RCC 7860 (cell line): ENCODE data around the gene RNLS.

Experiments used
- DNase-seq: peaks from one replicate; pipeline ENCODE4 v3.0.0-alpha.2; 2015; ENCODE audit warnings: low spot score
- FAIRE-seq: peaks from 2 replicates; lab custom pipeline; 2012; peaks lifted over from hg19 to GRCh38; lab: Jason Lieb, UNC

The RNLS gene

GRCh38 chr10:88525371-88526069 is 57.6 kb downstream of the RNLS start:
- FAIRE-seq, result peak; percentile 93
- DNase-seq, result peak; percentile 45

GRCh38 chr10:88523739-88524400 is 59.2 kb downstream of the RNLS start:
- DNase-seq, result no peak
- FAIRE-seq, result peak; percentile 42

- DNase-seq (no peak), FAIRE-seq (no peak)
Observed at GRCh38 chr10:88522715-88523114, 60.4 kb downstream of the RNLS start.

GRCh38 chr10:88521791-88522190 is 61.3 kb downstream of the RNLS start:
- FAIRE-seq, result no peak
- DNase-seq, result no peak

DNA sequence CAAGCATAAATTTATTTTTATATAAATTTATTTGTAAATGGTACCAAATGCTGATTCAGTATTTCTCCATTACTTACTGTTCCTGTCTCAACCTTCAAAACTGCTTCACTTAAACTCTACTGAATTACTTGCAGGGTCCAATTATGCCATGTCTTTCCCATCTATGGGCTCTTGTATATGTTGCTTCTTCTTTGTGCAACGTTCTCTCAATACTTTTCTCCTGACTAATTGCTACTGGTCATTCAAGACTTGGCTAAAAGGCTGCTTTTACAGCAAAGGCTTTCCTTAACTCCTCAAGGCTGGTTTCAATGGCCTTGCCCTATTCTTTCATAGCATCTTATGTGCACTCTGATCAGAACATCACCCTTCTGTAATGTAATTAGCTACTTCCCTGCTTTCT is 67.9 kb downstream of the RNLS start:
- DNase-seq (no peak), FAIRE-seq (no peak)

- no peak for DNase-seq
- FAIRE-seq, result no peak
Observed at GRCh38 chr10:88512599-88512998, 70.5 kb downstream of the RNLS start.

DNA sequence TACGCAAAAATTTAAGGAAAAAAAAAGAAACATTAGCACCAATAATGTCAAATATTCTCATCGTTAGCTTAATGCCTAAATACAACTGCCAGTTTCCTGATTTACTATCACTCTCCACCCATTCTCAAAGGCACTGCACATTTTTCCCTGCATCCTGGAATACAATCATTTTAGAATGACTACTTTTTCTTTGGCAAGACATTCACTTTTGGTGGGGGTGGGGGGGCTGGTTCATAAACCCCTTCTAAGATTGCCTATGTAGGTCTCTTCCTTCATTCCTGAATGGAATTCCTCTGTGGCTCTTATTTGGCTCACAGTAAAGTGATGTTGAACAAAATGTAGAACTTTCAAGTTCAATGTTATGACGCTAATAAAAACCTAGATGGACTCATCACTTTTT is 74.3 kb downstream of the RNLS start:
- FAIRE-seq (no peak), DNase-seq (no peak)

- FAIRE-seq (no peak), DNase-seq (no peak)
Observed at GRCh38 chr10:88507826-88508453, 75.2 kb downstream of the RNLS start.

DNA sequence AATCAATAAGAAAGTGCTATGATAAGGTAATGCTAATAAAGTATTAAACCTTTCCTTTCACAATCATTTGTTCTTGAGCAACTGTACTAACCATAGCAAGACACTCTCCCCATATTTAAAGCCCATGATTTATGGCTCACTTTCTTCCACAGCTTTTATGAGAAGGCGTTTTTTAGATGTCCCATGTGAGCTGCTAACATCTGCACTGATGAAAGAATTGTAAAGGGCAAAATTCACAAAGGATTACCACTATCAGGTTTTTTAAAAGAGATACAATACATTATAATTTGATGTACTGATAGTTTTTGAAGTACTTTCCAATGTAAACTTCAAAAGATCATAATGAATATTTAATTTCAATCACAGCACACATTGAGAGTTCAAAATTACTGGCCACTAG is 75.7 kb downstream of the RNLS start:
- no peak for DNase-seq
- no peak for FAIRE-seq

DNA sequence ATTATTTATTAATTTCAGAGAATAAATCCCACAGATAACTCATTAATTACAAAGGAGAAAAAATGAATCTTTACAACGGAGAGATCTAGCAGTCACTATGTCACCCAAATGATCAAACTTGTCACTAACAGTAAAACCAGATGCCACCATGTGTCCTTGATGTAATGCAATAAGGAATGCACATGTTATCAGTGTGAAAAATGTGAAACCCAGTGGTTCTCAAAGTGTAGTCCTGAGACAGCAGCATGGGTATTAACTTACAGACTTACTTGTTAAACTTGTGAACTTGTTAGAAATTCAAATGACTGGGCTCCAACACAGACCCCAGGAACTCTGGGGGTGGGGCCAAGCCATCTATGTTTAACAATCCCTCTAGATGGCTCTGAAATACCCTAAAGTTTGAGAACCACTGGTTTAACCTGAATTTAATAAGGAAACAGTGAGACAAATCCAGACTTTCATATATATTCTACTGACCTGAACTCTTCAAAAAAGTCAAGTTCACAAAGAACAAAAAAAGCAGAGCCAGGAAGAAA is 77.4 kb downstream of the RNLS start:
- FAIRE-seq, result no peak
- no peak for DNase-seq

DNA sequence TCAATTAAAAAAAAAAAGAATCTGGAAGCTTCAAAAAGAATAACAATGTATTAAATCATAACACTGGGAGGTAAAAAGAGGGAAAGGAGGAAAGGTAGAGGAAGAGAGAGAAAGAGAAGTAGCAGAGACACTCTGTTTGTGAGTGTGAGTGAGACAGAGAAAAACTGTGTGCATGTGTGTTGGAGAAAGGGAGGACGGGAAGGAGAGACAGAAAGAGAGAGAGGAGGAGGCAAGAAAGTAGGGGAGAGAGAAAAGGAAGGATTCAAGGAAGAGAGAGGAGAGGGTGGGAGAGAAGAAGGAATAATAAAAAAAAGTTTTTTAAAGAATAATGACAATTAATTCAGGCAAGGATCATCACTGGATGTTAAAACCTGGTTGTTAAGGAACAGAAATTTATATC is 77.9 kb downstream of the RNLS start:
- DNase-seq, result no peak
- no peak for FAIRE-seq

- FAIRE-seq (no peak), DNase-seq (no peak)
Observed at GRCh38 chr10:88500656-88501055, 82.5 kb downstream of the RNLS start.

- DNase-seq, result peak; percentile 13
- peak; percentile 69 for FAIRE-seq
Observed at GRCh38 chr10:88499569-88500470, 83.3 kb downstream of the RNLS start.

DNA sequence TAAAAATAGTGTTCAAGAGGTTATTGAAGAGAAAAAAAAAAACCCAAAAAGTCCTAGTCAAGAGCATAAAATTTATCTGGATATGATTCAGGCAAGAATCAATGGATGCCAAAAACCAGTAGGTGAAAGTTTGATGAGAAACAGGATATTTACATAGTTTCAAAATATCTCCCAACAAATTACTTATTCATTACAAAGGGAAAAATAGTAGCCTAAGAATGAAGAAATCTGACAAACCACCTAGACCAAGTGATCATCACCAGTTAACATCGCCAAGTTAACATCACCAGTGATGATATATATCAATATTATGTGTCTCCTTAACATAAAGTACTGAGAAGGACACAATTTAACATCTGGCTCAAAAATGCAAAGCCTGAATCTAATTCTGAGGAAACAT is 85.2 kb downstream of the RNLS start:
- FAIRE-seq, result no peak
- no peak for DNase-seq

GRCh38 chr10:88494537-88494936 is 88.6 kb downstream of the RNLS start:
- DNase-seq (no peak), FAIRE-seq (no peak)

DNA sequence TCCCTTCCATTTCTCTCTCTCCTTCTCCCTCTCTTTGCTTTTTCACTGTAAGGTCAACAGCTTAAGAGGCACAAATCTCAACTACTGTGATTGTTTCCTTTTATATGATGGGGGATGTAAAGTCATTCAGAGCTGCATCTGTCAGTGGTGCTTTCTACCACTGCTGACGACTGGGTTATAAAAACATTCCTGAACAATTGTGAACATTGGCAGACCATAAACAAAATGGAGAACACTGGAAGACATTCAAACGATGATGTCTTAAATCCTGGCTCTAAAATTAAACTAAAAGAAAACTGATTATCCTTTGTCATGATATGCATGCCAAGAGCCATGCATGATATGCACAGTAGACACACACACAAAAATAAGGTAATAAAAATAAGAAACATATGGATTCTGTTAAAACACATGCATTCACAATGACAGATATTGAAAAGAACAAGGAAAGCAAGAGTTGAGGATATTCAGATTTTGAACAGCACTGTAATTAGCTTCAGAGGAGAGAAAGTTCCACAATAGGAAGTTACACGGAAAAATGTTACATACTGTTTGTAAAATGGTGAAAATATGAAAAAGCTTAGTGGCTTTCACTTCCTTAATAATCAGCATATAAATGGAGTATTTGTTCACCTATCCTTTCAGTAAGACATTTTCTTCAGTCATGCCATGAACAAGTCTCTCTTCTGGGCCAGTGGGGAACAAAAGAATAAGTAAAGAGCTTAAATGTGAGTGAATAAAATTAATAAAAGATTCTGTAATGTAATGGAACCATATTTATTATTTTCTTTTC is 89.2 kb downstream of the RNLS start:
- FAIRE-seq (no peak), DNase-seq (no peak)

DNA sequence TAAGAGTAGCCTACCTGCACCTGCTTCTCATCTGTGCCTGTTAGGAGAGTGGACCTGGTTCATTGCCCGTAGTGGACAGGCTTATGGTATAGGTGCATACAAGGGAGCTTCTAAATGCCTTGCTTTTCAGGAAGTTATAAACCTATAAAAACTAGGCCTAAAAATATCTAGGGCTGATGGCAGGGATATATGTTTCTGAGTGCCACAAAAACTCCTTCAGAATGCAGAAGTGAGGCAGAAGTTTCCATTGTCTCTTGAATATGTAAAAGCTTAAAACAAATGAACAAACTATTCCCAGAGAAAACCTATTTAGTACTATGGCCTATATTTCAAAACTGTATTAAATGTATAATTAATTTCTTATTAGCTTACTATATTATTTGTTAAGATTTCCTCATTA is 91.8 kb downstream of the RNLS start:
- FAIRE-seq (no peak), DNase-seq (no peak)

- DNase-seq (no peak), FAIRE-seq (no peak)
Observed at GRCh38 chr10:88490231-88490980, 92.7 kb downstream of the RNLS start.

- no peak for DNase-seq
- no peak for FAIRE-seq
Observed at GRCh38 chr10:88489107-88489506, 94.0 kb downstream of the RNLS start.
